Fibroblast of peridontal ligament (primary cell): ENCODE data around the gene VPS11.
A peak's percentile ranks its signal among the peaks of the same experiment; 100 is the strongest.
"Not testable (repeated sequence)": the region's sequence is repeated elsewhere in the genome, so short reads cannot be mapped to it uniquely, and the experiment has no call there.

Experiments used
- DNase-seq: peaks from one replicate; pipeline ENCODE4 v3.0.0-alpha.2; 2010; ENCODE audit errors: extremely low read depth

VPS11 gene

GRCh38 chr11:119103161-119103664 is 35.6 kb downstream of the VPS11 start:
- DNase-seq, result not testable (repeated sequence)

- no peak for DNase-seq
Measured at GRCh38 chr11:119103793-119104192, 36.2 kb downstream of the VPS11 start.

GRCh38 chr11:119106564-119107537 is 39.2 kb downstream of the VPS11 start, which contains the start of gene C2CD2L:
C2CD2L (plus strand) TSS chr11:119107344; CDS start chr11:119107742, 398 bp downstream.
- DNase-seq, result peak; percentile 82

- no peak for DNase-seq
Measured at GRCh38 chr11:119107538-119108145, 40.0 kb downstream of the VPS11 start.

GRCh38 chr11:119108146-119108856 is 40.7 kb downstream of the VPS11 start:
- no peak for DNase-seq

- no peak for DNase-seq
Measured at GRCh38 chr11:119108857-119109221, 41.2 kb downstream of the VPS11 start.

- no peak for DNase-seq
Measured at GRCh38 chr11:119109843-119110242, 42.2 kb downstream of the VPS11 start.

- no peak for DNase-seq
Measured at GRCh38 chr11:119110439-119110838, 42.8 kb downstream of the VPS11 start.

GRCh38 chr11:119111361-119111925 is 43.8 kb downstream of the VPS11 start:
- DNase-seq, result no peak

- DNase-seq, result no peak
Measured at GRCh38 chr11:119112314-119113020, 44.8 kb downstream of the VPS11 start.

GRCh38 chr11:119113716-119114115 is 46.1 kb downstream of the VPS11 start:
- no peak for DNase-seq

GRCh38 chr11:119114351-119114750 is 46.7 kb downstream of the VPS11 start:
- no peak for DNase-seq

GRCh38 chr11:119115484-119116234 is 48.0 kb downstream of the VPS11 start:
- DNase-seq, result no peak

- DNase-seq, result no peak
Measured at GRCh38 chr11:119116235-119116594, 48.6 kb downstream of the VPS11 start.

GRCh38 chr11:119116601-119117000 is 49.0 kb downstream of the VPS11 start:
- no peak for DNase-seq

GRCh38 chr11:119117004-119117706 is 49.5 kb downstream of the VPS11 start:
- DNase-seq, result no peak

GRCh38 chr11:119118227-119118626 is 50.6 kb downstream of the VPS11 start:
- no peak for DNase-seq

GRCh38 chr11:119118946-119119345 is 51.3 kb downstream of the VPS11 start:
- DNase-seq, result no peak

GRCh38 chr11:119120639-119121007 is 53.0 kb downstream of the VPS11 start:
- peak; percentile 87 for DNase-seq
